NCI-H345 (cell line): Measurements from ENCODE around the gene SPATA20.
A peak's percentile ranks its signal among the peaks of the same experiment; 100 is the strongest.

Experiments
- DNase-seq: peaks from one replicate; lab custom pipeline; 2025; lab: John Stamatoyannopoulos, UW

The SPATA20 gene

GRCh38 chr17:50540560-50541401 is 6.2 kb upstream of the SPATA20 start:
- no peak for DNase-seq

- DNase-seq: no peak
Observed at GRCh38 chr17:50541402-50541715, 5.6 kb upstream of the SPATA20 start.

GRCh38 chr17:50541716-50542688 is 5.0 kb upstream of the SPATA20 start:
- DNase-seq: peak; percentile 90

- DNase-seq: no peak
Observed at GRCh38 chr17:50542795-50543774, 3.9 kb upstream of the SPATA20 start.

- no peak for DNase-seq
Observed at GRCh38 chr17:50544516-50544915, 2.5 kb upstream of the SPATA20 start.

GRCh38 chr17:50545311-50545710 is 1.7 kb upstream of the SPATA20 start:
- no peak for DNase-seq

- DNase-seq: no peak
Observed at GRCh38 chr17:50546701-50547034, 306 bp upstream of the SPATA20 start.

GRCh38 chr17:50547736-50548083 is 736 bp downstream of the SPATA20 start:
- no peak for DNase-seq

GRCh38 chr17:50548831-50549230 is 1.9 kb downstream of the SPATA20 start:
- no peak for DNase-seq

- no peak for DNase-seq
Observed at GRCh38 chr17:50549256-50549941, 2.4 kb downstream of the SPATA20 start.

GRCh38 chr17:50549969-50550368 is 3.0 kb downstream of the SPATA20 start:
- no peak for DNase-seq

- DNase-seq: peak; percentile 57
Observed at GRCh38 chr17:50550661-50551432, 3.9 kb downstream of the SPATA20 start.

GRCh38 chr17:50551433-50551815 is 4.5 kb downstream of the SPATA20 start:
- no peak for DNase-seq

GRCh38 chr17:50551884-50552283 is 4.9 kb downstream of the SPATA20 start:
- DNase-seq: no peak

GRCh38 chr17:50554201-50554600 is 7.2 kb downstream of the SPATA20 start:
- no peak for DNase-seq

- peak; percentile 67 for DNase-seq
Observed at GRCh38 chr17:50556803-50557202, 9.8 kb downstream of the SPATA20 start.

GRCh38 chr17:50557630-50558029 is 10.7 kb downstream of the SPATA20 start:
- DNase-seq: no peak

GRCh38 chr17:50558091-50558490 is 11.1 kb downstream of the SPATA20 start:
- no peak for DNase-seq

- DNase-seq: no peak
Observed at GRCh38 chr17:50558581-50558940, 11.6 kb downstream of the SPATA20 start.

- DNase-seq: no peak
Observed at GRCh38 chr17:50558941-50559614, 12.1 kb downstream of the SPATA20 start.
